Activated naive CD4-positive, alpha-beta T cell treated with anti-CD3 and anti-CD28 coated beads, Interleukin-2, amount 10 ng/mL, durations not matched to agents 7 days and 5 days (primary cell): ENCODE data around the gene WDSUB1.

Experiments
- CTCF ChIA-PET: fragments of 350-600 bp; sonication (Branson Sonifier 250); formaldehyde crosslinking; loops from one replicate; lab custom pipeline; 2021; ENCODE audit warnings: antibody characterized with exemption; lab: Charles Lee
- DNase-seq: peaks from one replicate; pipeline ENCODE4 v3.0.0-alpha.2; 2020
- H3K27ac Mint-ChIP-seq: one replicate; pipeline ENCODE4 v1.8.0; 2021; ENCODE audit warnings: mild to moderate bottlenecking, moderate library complexity, mixed read lengths
- H3K27me3 Mint-ChIP-seq: one replicate; pipeline ENCODE4 v1.8.0; 2021; ENCODE audit warnings: mild to moderate bottlenecking, mixed read lengths
- H3K36me3 Mint-ChIP-seq: one replicate; pipeline ENCODE4 v1.8.0; 2021; ENCODE audit warnings: mixed read lengths
- H3K4me1 Mint-ChIP-seq: one replicate; pipeline ENCODE4 v1.8.0; 2021; ENCODE audit warnings: mixed read lengths
- H3K4me3 Mint-ChIP-seq: one replicate; pipeline ENCODE4 v1.8.0; 2021; ENCODE audit warnings: mild to moderate bottlenecking, moderate library complexity, mixed read lengths
- H3K9me3 Mint-ChIP-seq: one replicate; pipeline ENCODE4 v1.8.0; 2021; ENCODE audit warnings: mixed read lengths

WDSUB1 gene

GRCh38 chr2:159285433-159285832, 1.1 kb downstream of the WDSUB1 start:
- no peaks in the 10 kb centered on the region for H3K27me3 Mint-ChIP-seq
- CTCF ChIA-PET: no interaction called here
- peaks cover 1% of the 10 kb centered on the region for H3K36me3 Mint-ChIP-seq
- peaks cover 27% of the 10 kb centered on the region for H3K4me1 Mint-ChIP-seq
- DNase-seq: no peak
- peak overlapping the region; percentile 76 for H3K4me3 Mint-ChIP-seq
- H3K9me3 Mint-ChIP-seq: no peaks in the 10 kb centered on the region
- H3K27ac Mint-ChIP-seq: peak overlapping the region; percentile 71

DNA sequence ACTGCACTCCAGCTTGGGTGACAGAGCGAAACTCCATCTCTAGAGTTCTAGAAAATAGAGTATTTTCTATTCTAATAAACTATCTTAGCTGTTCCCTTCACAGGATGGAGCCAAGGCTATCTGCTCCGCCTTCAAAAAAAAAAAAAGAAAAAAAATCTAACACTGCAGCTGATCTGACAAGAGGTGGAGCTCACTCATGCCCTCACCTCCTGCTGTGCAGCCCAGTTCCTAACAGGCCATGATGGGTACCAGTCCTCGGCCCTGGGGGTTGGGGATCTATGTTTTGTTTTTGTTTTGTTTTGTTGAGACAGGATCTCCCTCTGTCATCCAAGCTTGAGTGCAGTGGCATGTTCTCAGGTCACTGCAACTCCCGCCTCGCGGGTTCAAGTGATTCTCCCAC, 3.0 kb downstream of the WDSUB1 start:
- Mint-ChIP-seq H3K27ac (no peak overlapping the region), H3K27me3 (no peaks in the 10 kb centered on the region), H3K36me3 (peaks cover 3% of the 10 kb centered on the region), H3K4me1 (peaks cover 19% of the 10 kb centered on the region), H3K4me3 (no peak overlapping the region), H3K9me3 (no peaks in the 10 kb centered on the region)
- no peak for DNase-seq
- CTCF ChIA-PET: no interaction called here

DNA sequence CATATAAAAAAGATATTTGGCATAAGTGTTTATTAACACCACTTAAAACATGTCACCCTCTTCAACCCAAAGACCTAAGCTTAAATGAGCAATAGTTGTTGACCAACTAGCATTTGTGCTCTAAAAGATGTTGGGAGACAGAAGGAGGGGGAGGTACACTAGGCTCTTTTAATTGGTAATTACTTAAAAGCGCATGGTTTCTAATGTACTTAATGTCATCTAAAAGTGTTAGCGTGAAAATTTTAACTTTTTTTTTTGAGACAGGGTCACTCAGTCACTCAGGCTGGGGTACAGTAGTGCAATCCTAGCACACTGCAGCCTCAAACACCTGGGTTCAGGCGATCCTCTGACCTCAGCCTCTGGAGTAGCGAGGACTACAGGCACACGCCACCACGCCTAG, 5.5 kb downstream of the WDSUB1 start:
- Mint-ChIP-seq H3K4me1 (peaks cover 10% of the 10 kb centered on the region), H3K9me3 (no peaks in the 10 kb centered on the region), H3K4me3 (no peak overlapping the region), H3K27me3 (no peaks in the 10 kb centered on the region), H3K27ac (no peak overlapping the region), H3K36me3 (peaks cover 2% of the 10 kb centered on the region)
- DNase-seq: no peak
- CTCF ChIA-PET: no interaction called here

DNA sequence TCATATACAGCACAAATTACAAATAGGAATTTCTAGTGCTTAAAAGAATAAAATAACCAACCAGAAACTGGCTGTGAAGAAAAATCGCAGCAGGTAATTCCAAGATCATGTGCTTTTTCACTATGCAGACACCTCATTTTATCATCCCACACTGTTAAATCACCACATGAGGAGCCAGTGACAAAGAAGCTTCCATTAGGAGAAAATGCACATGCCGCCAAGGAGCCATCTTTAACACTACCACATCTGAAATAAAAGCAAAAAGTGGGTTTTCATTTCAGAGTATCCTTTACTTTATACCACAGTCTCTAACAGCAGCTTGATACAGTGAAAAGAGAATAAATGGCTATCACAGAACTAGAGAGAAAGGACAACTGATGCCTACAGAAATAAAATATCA, 6.8 kb downstream of the WDSUB1 start:
- Mint-ChIP-seq H3K27me3 (no peaks in the 10 kb centered on the region), H3K9me3 (no peaks in the 10 kb centered on the region)

GRCh38 chr2:159275111-159275510, 11.4 kb downstream of the WDSUB1 start:
- Mint-ChIP-seq H3K27me3 (no peaks in the 10 kb centered on the region), H3K36me3 (peaks cover 11% of the 10 kb centered on the region), H3K27ac (no peak overlapping the region), H3K9me3 (no peaks in the 10 kb centered on the region), H3K4me1 (no peaks in the 10 kb centered on the region), H3K4me3 (no peak overlapping the region)
- CTCF ChIA-PET: no interaction called here
- no peak for DNase-seq

More for the DNA sequence above, 6.8 kb downstream of the WDSUB1 start:
- Mint-ChIP-seq H3K27ac (no peak overlapping the region), H3K4me1 (peaks cover 3% of the 10 kb centered on the region), H3K36me3 (peaks cover 5% of the 10 kb centered on the region), H3K4me3 (no peak overlapping the region)
- CTCF ChIA-PET: no interaction called here
- DNase-seq: no peak

- DNase-seq: no peak
- Mint-ChIP-seq H3K4me3 (no peak overlapping the region), H3K9me3 (no peaks in the 10 kb centered on the region), H3K27me3 (no peaks in the 10 kb centered on the region), H3K4me1 (no peaks in the 10 kb centered on the region), H3K36me3 (peaks cover 15% of the 10 kb centered on the region), H3K27ac (no peak overlapping the region)
- CTCF ChIA-PET: no interaction called here
These were observed 14.3 kb downstream of the WDSUB1 start for GRCh38 chr2:159272156-159272555.

- H3K4me3 Mint-ChIP-seq: no peak overlapping the region
- CTCF ChIA-PET: no interaction called here
- H3K36me3 Mint-ChIP-seq: peaks cover 15% of the 10 kb centered on the region
- H3K27me3 Mint-ChIP-seq: no peaks in the 10 kb centered on the region
- no peak overlapping the region for H3K27ac Mint-ChIP-seq
- no peaks in the 10 kb centered on the region for H3K4me1 Mint-ChIP-seq
- no peaks in the 10 kb centered on the region for H3K9me3 Mint-ChIP-seq
- DNase-seq: no peak
These were observed 15.6 kb downstream of the WDSUB1 start for GRCh38 chr2:159270744-159271379.

- CTCF ChIA-PET: no interaction called here
- no peak overlapping the region for H3K4me3 Mint-ChIP-seq
- no peaks in the 10 kb centered on the region for H3K9me3 Mint-ChIP-seq
- H3K27me3 Mint-ChIP-seq: no peaks in the 10 kb centered on the region
- DNase-seq: no peak
- peaks cover 18% of the 10 kb centered on the region for H3K36me3 Mint-ChIP-seq
- no peak overlapping the region for H3K27ac Mint-ChIP-seq
- no peaks in the 10 kb centered on the region for H3K4me1 Mint-ChIP-seq
These were observed 18.6 kb downstream of the WDSUB1 start for GRCh38 chr2:159267921-159268320.

- peaks cover 18% of the 10 kb centered on the region for H3K36me3 Mint-ChIP-seq
- no peaks in the 10 kb centered on the region for H3K27me3 Mint-ChIP-seq
- H3K4me1 Mint-ChIP-seq: no peaks in the 10 kb centered on the region
- H3K9me3 Mint-ChIP-seq: no peaks in the 10 kb centered on the region
- CTCF ChIA-PET: no interaction called here
- no peak overlapping the region for H3K27ac Mint-ChIP-seq
- H3K4me3 Mint-ChIP-seq: no peak overlapping the region
- DNase-seq: no peak
These were observed 19.9 kb downstream of the WDSUB1 start for GRCh38 chr2:159266554-159266953.

GRCh38 chr2:159265171-159265576, 21.3 kb downstream of the WDSUB1 start:
- no peak overlapping the region for H3K4me3 Mint-ChIP-seq
- H3K27me3 Mint-ChIP-seq: no peaks in the 10 kb centered on the region
- no peaks in the 10 kb centered on the region for H3K9me3 Mint-ChIP-seq
- peaks cover 13% of the 10 kb centered on the region for H3K36me3 Mint-ChIP-seq
- CTCF ChIA-PET: no interaction called here
- H3K4me1 Mint-ChIP-seq: no peaks in the 10 kb centered on the region
- no peak for DNase-seq
- H3K27ac Mint-ChIP-seq: no peak overlapping the region

- no peaks in the 10 kb centered on the region for H3K4me1 Mint-ChIP-seq
- H3K4me3 Mint-ChIP-seq: no peak overlapping the region
- no peaks in the 10 kb centered on the region for H3K9me3 Mint-ChIP-seq
- no peak overlapping the region for H3K27ac Mint-ChIP-seq
- CTCF ChIA-PET: interaction anchor here (1.5 kb wide), 1 partner anchor 144 kb away, joined by 3 read pairs; no protein-coding TSS in a partner anchor
- H3K36me3 Mint-ChIP-seq: peaks cover 10% of the 10 kb centered on the region
- H3K27me3 Mint-ChIP-seq: no peaks in the 10 kb centered on the region
- DNase-seq: no peak
These were observed 23.6 kb downstream of the WDSUB1 start for GRCh38 chr2:159262904-159263303.

DNA sequence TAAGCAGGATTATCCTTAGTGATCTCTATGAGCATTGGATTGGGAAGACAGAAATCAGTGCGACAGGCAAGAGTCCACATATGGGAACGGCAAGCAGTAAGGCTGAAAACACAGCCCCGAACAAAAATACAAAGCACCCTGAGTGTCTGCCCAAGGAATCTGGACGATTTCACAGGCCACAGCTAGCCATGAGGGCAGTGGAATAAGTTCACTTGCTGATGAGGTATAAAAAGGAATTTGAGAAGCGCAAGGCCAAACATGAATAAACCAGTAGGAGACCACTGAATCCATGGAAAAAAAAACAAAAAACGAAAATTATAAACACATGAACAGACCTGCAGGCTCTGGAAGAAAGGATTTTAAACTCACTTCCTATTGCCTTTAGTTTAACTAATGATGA, 24.3 kb downstream of the WDSUB1 start:
- Mint-ChIP-seq H3K27me3 (no peaks in the 10 kb centered on the region), H3K36me3 (peaks cover 7% of the 10 kb centered on the region), H3K27ac (no peak overlapping the region), H3K4me3 (no peak overlapping the region), H3K4me1 (no peaks in the 10 kb centered on the region), H3K9me3 (no peaks in the 10 kb centered on the region)
- no peak for DNase-seq
- CTCF ChIA-PET: no interaction called here

- CTCF ChIA-PET: no interaction called here
- Mint-ChIP-seq H3K4me1 (no peaks in the 10 kb centered on the region), H3K27ac (no peak overlapping the region), H3K4me3 (no peak overlapping the region), H3K9me3 (no peaks in the 10 kb centered on the region), H3K27me3 (no peaks in the 10 kb centered on the region), H3K36me3 (peaks cover 3% of the 10 kb centered on the region)
- no peak for DNase-seq
These were observed 30.3 kb downstream of the WDSUB1 start for GRCh38 chr2:159256159-159256558.

DNA sequence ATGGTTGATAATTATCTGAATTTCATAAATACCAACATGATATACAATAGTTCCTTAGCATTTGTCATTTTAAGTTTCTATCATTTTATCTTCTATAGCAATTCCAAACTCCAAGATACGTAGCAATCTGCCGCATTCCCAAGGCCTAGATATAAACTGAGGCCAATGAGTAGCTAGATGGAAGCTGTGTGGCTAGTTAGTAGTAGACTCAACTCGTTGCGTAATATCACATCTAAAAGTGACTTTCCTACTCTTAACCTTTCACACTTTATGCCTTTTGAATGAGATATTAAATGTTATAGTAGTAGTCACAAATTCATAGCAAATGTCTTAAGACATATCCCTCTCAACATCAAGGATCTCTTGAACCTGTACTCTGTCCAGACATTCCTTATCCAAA, 33.6 kb downstream of the WDSUB1 start:
- Mint-ChIP-seq H3K27me3 (no peaks in the 10 kb centered on the region), H3K4me1 (no peaks in the 10 kb centered on the region), H3K9me3 (no peaks in the 10 kb centered on the region), H3K4me3 (no peak overlapping the region), H3K27ac (no peak overlapping the region), H3K36me3 (peaks cover 2% of the 10 kb centered on the region)
- no peak for DNase-seq
- CTCF ChIA-PET: no interaction called here

GRCh38 chr2:159251296-159252173, 35.0 kb downstream of the WDSUB1 start:
- Mint-ChIP-seq H3K27ac (no peak overlapping the region), H3K4me3 (no peak overlapping the region), H3K27me3 (no peaks in the 10 kb centered on the region), H3K36me3 (peaks cover 6% of the 10 kb centered on the region), H3K4me1 (no peaks in the 10 kb centered on the region), H3K9me3 (no peaks in the 10 kb centered on the region)
- CTCF ChIA-PET: no interaction called here
- no peak for DNase-seq
